Breast epithelium (tissue), 4 donors: ENCODE results near the gene UNC13C. TPM values are rescaled to one million over a fixed set of nuclear protein-coding genes. Genes with fewer than 3 reads are reported as not detected.

Experiments
- DNase-seq, 2 donors: peaks; one replicate each; pipeline ENCODE4 v3.0.0-alpha.2; 2019; ENCODE audit warnings: low spot score in 2 of 2
- H3K27ac ChIP-seq, 2 donors: fragments of 200-600 bp; sonication (generic) in 1 of 2; one replicate each; pipeline ENCODE4 v1.5.1; 2016 to 2019; ENCODE audit warnings: mild to moderate bottlenecking in 1 of 2
- H3K27me3 ChIP-seq, 2 donors: fragments of 200-600 bp; sonication (generic) in 1 of 2; one replicate each; pipeline versions ENCODE4 v1.5.1 to v1.6.0; 2017 to 2019; ENCODE audit warnings: control low read depth in 1 of 2, mild to moderate bottlenecking in 1 of 2
- H3K36me3 ChIP-seq: fragments of 200-600 bp; one replicate; pipeline ENCODE4 v1.5.1; 2019
- H3K4me1 ChIP-seq, 2 donors: fragments of 200-600 bp; sonication (generic); one replicate each; pipeline ENCODE4 v1.5.1; 2016 to 2019; ENCODE audit warnings: control low read depth in 1 of 2
- H3K4me3 ChIP-seq, 3 donors: fragments of 200-600 bp; sonication (generic); 1 replicate in 2 of 3; 2 replicates in 1 of 3; pipeline ENCODE4 v1.5.1; 2016 to 2019; ENCODE audit warnings: mild to moderate bottlenecking in 3 of 3, moderate library complexity in 2 of 3
- H3K9me3 ChIP-seq, 2 donors: fragments of 200-600 bp; sonication (generic) in 1 of 2; one replicate each; pipeline ENCODE4 v1.5.1; 2016 to 2019; ENCODE audit warnings: control low read depth in 1 of 2
- POLR2A ChIP-seq: fragments of 450-650 bp; IDR thresholded peaks from one replicate; pipeline ENCODE4 v1.6.1; 2016; ENCODE audit warnings: antibody characterized with exemption, mild to moderate bottlenecking, moderate library complexity
- POLR2AphosphoS5 ChIP-seq, 3 donors: sonication (generic); formaldehyde crosslinking; IDR thresholded peaks; one replicate each; pipeline ENCODE4 v1.6.1; 2017; ENCODE audit warnings: antibody characterized with exemption in 3 of 3
- intact Hi-C: fragments of 100-400 bp; cut with DNase I; formaldehyde crosslinking; loops from one replicate; pipeline ENCODE4 v1.15.1; 2023; ENCODE audit warnings: low total_unique reads
- total RNA-seq, 3 donors: library from RNA; depleted of rRNA; stranded (reverse); fragments of >200 nt; gene quantifications; one replicate each; pipeline ENCODE4 v1.1.0, GENCODE V29; 2016
- TF ChIP-seq, protein P1 (sequence below), 3 donors: fragments of 450-650 bp; IDR thresholded peaks; one replicate each; pipeline ENCODE4 v1.5.1; 2016 to 2017; ENCODE audit warnings: antibody characterized with exemption in 3 of 3, mild to moderate bottlenecking in 3 of 3, moderate library complexity in 3 of 3

The UNC13C gene
- total RNA-seq, 3 donors from 2014 or later: 0.32 to 2.9 (median 0.88) TPM

DNA sequence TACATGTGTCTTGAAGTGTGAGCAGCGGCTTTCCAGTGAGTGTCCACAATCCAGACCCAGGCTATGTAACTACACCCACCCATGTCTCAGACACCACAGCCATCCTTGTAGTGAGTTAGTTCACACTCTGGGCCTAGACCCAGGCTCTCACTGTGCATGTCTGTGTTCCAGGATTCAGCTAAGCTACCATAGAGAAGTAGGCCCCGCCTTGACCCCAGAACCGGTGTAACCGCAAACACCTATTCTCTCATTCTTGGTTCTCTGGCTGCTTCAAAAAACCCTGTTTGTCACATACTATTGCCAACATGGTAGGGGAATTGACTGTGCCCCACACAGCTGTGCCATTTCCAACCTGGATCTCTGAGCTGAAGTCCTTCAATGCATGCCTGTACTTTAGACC, 657.9 kb downstream of the UNC13C start:
- Histone ChIP-seq H3K27me3 (no peaks in the 10 kb centered on the region), H3K4me1 (no peaks in the 10 kb centered on the region), H3K9me3 (peaks cover 0 to 12% of the 10 kb centered on the region in 2 donors), H3K27ac (no peak overlapping the region), H3K36me3 (no peaks in the 10 kb centered on the region), H3K4me3 (no peak overlapping the region)
- intact Hi-C loops: no loop called here
- no peak for DNase-seq
- TF ChIP-seq, protein P1, sequence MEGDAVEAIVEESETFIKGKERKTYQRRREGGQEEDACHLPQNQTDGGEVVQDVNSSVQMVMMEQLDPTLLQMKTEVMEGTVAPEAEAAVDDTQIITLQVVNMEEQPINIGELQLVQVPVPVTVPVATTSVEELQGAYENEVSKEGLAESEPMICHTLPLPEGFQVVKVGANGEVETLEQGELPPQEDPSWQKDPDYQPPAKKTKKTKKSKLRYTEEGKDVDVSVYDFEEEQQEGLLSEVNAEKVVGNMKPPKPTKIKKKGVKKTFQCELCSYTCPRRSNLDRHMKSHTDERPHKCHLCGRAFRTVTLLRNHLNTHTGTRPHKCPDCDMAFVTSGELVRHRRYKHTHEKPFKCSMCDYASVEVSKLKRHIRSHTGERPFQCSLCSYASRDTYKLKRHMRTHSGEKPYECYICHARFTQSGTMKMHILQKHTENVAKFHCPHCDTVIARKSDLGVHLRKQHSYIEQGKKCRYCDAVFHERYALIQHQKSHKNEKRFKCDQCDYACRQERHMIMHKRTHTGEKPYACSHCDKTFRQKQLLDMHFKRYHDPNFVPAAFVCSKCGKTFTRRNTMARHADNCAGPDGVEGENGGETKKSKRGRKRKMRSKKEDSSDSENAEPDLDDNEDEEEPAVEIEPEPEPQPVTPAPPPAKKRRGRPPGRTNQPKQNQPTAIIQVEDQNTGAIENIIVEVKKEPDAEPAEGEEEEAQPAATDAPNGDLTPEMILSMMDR (IDR thresholded peaks at IDR 0.05): no peak
- no peak for TF ChIP-seq POLR2A
- TF ChIP-seq POLR2AphosphoS5 (IDR thresholded peaks at IDR 0.05): no peak

DNA sequence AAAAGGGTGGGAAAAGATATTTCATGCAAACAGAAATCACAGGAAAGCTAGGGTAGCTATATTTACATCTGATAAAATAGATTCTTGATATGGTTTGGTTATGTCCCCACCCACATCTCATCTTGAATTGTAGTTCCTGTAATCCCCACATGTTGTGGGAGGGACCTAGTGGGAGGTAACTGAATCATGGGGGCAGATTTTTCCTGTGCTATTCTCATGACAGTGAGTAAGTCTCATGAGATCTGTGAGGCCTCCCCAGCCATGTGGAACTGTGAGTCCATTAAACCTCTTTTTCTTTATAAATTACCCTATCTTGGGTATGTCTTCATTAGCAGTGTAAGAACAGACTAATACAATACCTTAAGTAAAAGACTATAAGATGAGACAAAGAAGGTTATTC, 660.4 kb downstream of the UNC13C start:
- no peak for TF ChIP-seq POLR2AphosphoS5 (IDR thresholded peaks at IDR 0.05)
- TF ChIP-seq POLR2A: no peak
- TF ChIP-seq, protein P1 (IDR thresholded peaks at IDR 0.05): no peak
- intact Hi-C loops: no loop called here
- no peak overlapping the region for H3K4me3 ChIP-seq
- H3K4me1 ChIP-seq: no peaks in the 10 kb centered on the region
- peaks cover 0 to 12% of the 10 kb centered on the region in 2 donors for H3K9me3 ChIP-seq
- H3K36me3 ChIP-seq: no peaks in the 10 kb centered on the region
- H3K27me3 ChIP-seq: no peaks in the 10 kb centered on the region
- DNase-seq: no peak
- no peak overlapping the region for H3K27ac ChIP-seq

DNA sequence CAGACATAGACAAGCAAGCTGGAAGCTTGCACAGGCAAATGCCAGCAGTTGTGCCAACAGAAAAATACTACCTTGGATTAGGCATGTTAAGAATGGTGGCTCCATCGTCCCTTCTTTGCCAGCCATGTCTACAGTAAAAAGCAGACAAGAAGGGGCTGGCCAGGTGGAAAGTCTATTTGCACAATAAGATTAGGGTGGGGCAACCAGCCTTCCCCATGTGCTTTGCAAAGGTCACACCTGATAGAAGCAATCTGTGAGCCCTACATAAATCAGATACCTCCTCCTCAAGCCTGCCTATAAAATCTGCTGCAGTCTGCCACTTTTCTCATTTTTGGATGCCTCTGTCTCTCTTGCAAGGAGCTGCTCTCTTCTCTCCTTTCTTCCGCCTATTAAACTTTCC, 662.6 kb downstream of the UNC13C start:
- intact Hi-C loops: no loop called here
- DNase-seq: no peak
- H3K36me3 ChIP-seq: no peaks in the 10 kb centered on the region
- no peak for TF ChIP-seq POLR2AphosphoS5 (IDR thresholded peaks at IDR 0.05)
- TF ChIP-seq POLR2A: no peak
- TF ChIP-seq, protein P1 (IDR thresholded peaks at IDR 0.05): no peak
- no peaks in the 10 kb centered on the region for H3K27me3 ChIP-seq
- H3K4me3 ChIP-seq: no peak overlapping the region
- no peaks in the 10 kb centered on the region for H3K4me1 ChIP-seq
- peaks cover 0 to 12% of the 10 kb centered on the region in 2 donors for H3K9me3 ChIP-seq
- H3K27ac ChIP-seq: no peak overlapping the region

DNA sequence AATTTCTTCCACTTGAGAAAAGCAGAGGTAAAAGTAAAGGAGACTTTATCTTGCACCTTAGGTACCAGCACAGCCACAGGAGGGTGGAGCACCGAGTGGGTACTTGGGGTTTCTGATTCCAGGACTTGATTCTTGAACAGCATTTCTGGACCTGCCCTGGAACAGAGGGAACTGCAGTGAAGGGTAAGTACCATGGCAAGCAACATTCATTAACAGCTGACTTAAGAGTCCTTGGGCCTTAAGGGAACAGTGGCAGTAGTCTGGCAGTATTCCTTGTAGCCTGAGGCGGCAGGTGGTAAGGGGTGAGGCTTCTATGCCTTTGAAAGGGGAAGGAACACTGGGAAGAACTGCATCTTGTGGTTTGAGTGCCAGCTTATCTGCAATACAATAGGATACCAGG, 666.6 kb downstream of the UNC13C start:
- TF ChIP-seq, protein P1 (IDR thresholded peaks at IDR 0.05): no peak
- TF ChIP-seq POLR2A (no peak), POLR2AphosphoS5 (IDR thresholded peaks at IDR 0.05) (no peak)
- no peaks in the 10 kb centered on the region for H3K27me3 ChIP-seq
- H3K4me3 ChIP-seq: no peak overlapping the region
- peaks cover 8 to 15% of the 10 kb centered on the region in 2 donors for H3K9me3 ChIP-seq
- DNase-seq: no peak
- no peaks in the 10 kb centered on the region for H3K36me3 ChIP-seq
- intact Hi-C loops: no loop called here
- H3K27ac ChIP-seq: no peak overlapping the region
- H3K4me1 ChIP-seq: no peaks in the 10 kb centered on the region

DNA sequence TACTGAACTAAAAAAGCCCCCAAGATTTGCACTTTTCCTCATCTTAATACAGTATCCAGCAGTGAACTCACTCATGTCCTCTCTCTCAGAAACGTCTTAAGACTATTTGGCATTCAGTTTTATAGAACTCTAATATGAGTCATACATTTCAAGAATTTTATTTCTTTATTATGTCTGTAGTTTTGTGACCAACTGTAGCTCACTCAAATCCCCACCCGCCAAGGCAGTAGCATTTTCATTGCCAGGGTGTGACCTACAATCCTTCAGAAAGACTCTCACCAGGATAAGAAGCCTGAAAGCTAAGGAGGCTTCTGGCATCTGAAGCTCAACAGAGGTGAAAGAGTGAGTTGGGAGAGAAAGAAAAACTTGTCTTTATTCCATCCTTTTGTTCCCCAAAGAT, 681.4 kb downstream of the UNC13C start:
- no peaks in the 10 kb centered on the region for H3K4me1 ChIP-seq
- intact Hi-C loops: no loop called here

More for the DNA sequence above, 681.4 kb downstream of the UNC13C start:
- H3K36me3 ChIP-seq: no peaks in the 10 kb centered on the region
- H3K27me3 ChIP-seq: no peaks in the 10 kb centered on the region
- H3K27ac ChIP-seq: no peak overlapping the region
- no peaks in the 10 kb centered on the region for H3K9me3 ChIP-seq
- no peak for DNase-seq
- TF ChIP-seq POLR2AphosphoS5 (IDR thresholded peaks at IDR 0.05) (no peak), POLR2A (no peak)
- TF ChIP-seq, protein P1 (IDR thresholded peaks at IDR 0.05): no peak
- no peak overlapping the region for H3K4me3 ChIP-seq
